ENCODE measurements around the gene LRRC18.

LRRC18 gene

DNA sequence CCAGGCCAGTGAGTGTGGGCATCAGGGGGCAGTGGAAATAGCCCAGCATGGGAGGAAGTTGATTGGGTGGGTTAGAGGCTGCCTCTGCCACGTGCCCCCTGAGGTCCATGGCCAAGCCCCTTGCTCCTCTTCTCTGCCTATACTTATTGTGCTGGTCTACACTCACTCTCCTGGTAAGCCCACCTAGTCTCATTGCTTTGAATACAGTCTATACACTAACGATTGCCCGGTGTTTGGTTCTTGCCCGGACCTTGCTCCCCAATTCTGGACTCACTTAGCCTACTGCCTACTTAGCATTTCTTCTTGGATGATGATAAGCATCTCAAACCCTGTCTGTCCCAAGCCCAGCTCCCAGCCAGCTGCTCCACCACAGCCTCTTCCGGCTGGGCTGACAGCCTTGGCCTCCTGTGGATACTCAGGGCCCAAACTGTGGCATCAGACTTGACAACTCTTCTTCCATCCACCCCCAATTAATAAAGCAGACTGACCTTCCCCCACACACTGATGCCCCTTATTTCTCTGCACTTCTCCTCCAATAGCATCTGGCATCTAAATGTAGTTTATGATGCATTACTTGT, 10.1 kb downstream of the LRRC18 start:
- Histone ChIP-seq H3K4me3 (ENCODE audit: low read length) (no peak overlapping the region), H3K36me3 (ENCODE audit: control insufficient read depth, insufficient read depth, low read length) (no peaks in the 10 kb centered on the region), H3K9ac (ENCODE audit: low read length) (no peak overlapping the region), H3K9me3 (ENCODE audit: control insufficient read depth, low read length) (no peaks in the 10 kb centered on the region), H3K27me3 (ENCODE audit: control insufficient read depth, insufficient read depth, low read length) (no peaks in the 10 kb centered on the region), H3K4me1 (ENCODE audit: control insufficient read depth, insufficient read depth, low read length) (no peaks in the 10 kb centered on the region)

DNA sequence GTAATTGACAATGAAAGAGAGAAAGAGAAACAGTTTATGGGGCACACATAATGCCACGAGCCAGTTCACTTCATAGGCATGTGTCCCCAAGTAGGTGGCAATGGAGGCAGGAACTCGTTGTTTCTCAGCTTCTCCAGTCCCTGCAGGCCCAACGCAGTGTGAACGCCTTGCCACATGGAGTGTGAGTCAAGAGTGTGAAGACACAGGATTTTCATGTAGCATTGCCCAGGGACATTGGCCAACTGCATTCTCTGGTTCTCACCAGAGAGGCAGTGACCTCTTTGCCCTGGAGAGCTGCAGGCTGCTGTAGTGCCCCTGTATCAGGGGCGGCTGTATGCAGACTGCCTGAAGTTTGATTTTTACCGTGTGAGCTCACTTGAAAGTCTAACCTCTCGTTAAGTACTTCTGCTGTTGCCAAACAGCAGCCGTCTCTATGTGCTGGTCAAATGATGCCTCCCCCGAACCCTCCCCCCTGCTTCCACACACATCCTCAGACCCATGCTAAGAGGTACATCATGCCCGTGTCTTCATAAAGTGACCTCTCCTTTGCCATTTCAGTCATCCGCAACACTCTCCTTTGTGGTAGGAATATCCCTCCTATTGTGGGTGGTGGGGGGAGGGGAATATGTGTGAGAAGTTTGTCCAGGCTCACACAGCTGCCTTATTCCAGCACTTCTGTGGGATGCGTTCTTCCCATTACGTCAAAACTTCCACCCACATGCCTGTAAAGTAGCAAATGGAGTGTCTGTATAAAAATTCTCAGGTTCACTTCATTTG, 12.7 kb downstream of the LRRC18 start:
- H3K4me1 ChIP-seq (ENCODE audit: control insufficient read depth, insufficient read depth, low read length), result no peaks in the 10 kb centered on the region
- no peak overlapping the region for H3K4me3 ChIP-seq (ENCODE audit: low read length)
- no peaks in the 10 kb centered on the region for H3K36me3 ChIP-seq (ENCODE audit: control insufficient read depth, insufficient read depth, low read length)
- H3K9ac ChIP-seq (ENCODE audit: low read length), result no peak overlapping the region
- H3K27me3 ChIP-seq (ENCODE audit: control insufficient read depth, insufficient read depth, low read length), result no peaks in the 10 kb centered on the region
- H3K9me3 ChIP-seq (ENCODE audit: control insufficient read depth, low read length), result no peaks in the 10 kb centered on the region

DNA sequence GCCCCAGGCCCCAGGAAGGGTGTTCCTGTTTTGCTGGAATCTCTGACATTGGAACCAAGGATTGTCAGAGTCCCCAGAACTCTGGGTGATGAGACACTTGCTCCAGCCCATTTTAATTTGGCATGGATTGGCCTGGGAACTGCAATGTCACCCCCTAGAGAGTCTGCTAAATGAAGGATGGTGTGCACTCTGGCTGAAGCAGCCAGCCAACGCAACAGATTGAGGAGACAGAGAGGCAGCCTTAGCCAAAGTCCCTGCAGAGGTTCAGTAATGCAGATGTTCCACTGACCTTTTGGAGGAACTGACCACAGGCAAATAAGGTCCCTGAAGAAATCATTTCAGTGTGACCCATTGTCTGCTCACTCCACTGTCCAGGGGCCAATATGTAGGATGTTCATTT, 13.4 kb downstream of the LRRC18 start:
- no peaks in the 10 kb centered on the region for H3K4me1 ChIP-seq (ENCODE audit: control insufficient read depth, insufficient read depth, low read length)
- no peaks in the 10 kb centered on the region for H3K36me3 ChIP-seq (ENCODE audit: control insufficient read depth, insufficient read depth, low read length)
- no peaks in the 10 kb centered on the region for H3K9me3 ChIP-seq (ENCODE audit: control insufficient read depth, low read length)
- H3K27me3 ChIP-seq (ENCODE audit: control insufficient read depth, insufficient read depth, low read length), result no peaks in the 10 kb centered on the region
- H3K9ac ChIP-seq (ENCODE audit: low read length), result no peak overlapping the region
- H3K4me3 ChIP-seq (ENCODE audit: low read length), result no peak overlapping the region

DNA sequence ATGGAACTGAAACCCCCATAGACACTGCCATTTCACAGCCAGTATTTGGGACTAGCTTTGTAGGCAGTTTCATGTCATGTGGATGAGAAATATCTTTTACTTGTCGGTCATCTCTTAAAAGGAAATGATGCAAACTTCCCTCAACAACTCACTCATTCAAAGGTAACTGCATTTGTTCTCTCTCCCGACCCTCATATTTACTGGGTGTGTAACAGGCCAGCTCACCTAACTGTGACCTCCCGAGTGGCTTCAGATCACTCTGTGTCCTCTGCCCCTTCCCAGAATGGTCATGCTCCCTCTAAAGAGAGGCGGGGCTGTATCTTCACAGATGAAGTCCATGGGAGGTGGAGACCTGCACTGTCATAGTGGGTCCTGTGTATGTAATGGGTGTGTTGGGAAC, 14.7 kb downstream of the LRRC18 start:
- no peaks in the 10 kb centered on the region for H3K4me1 ChIP-seq (ENCODE audit: control insufficient read depth, insufficient read depth, low read length)
- no peak overlapping the region for H3K9ac ChIP-seq (ENCODE audit: low read length)
- no peak overlapping the region for H3K4me3 ChIP-seq (ENCODE audit: low read length)
- H3K36me3 ChIP-seq (ENCODE audit: control insufficient read depth, insufficient read depth, low read length), result no peaks in the 10 kb centered on the region
- no peaks in the 10 kb centered on the region for H3K9me3 ChIP-seq (ENCODE audit: control insufficient read depth, low read length)
- no peaks in the 10 kb centered on the region for H3K27me3 ChIP-seq (ENCODE audit: control insufficient read depth, insufficient read depth, low read length)

DNA sequence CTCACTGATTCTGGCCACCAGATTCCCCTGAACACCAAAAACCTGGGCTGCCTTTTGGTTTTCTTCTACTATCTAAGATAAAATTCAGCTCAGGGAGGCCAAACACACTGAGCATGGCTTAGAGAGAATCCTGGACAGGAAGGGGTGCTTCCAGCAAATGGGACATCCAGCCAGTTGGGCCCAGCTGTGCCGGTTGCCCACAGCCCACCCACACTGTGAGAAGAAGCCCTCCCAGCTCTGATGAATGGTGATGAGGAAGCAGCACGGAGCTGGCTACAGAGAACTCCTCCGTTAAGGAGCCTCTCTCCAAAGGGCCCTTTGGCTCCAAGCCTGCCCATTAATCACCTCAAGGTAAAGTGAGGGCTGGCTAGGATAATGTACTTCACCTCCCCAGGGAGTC, 15.9 kb downstream of the LRRC18 start:
- no peaks in the 10 kb centered on the region for H3K4me1 ChIP-seq (ENCODE audit: control insufficient read depth, insufficient read depth, low read length)
- no peak overlapping the region for H3K9ac ChIP-seq (ENCODE audit: low read length)
- no peaks in the 10 kb centered on the region for H3K36me3 ChIP-seq (ENCODE audit: control insufficient read depth, insufficient read depth, low read length)
- no peak overlapping the region for H3K4me3 ChIP-seq (ENCODE audit: low read length)
- no peaks in the 10 kb centered on the region for H3K27me3 ChIP-seq (ENCODE audit: control insufficient read depth, insufficient read depth, low read length)
- H3K9me3 ChIP-seq (ENCODE audit: control insufficient read depth, low read length), result no peaks in the 10 kb centered on the region

DNA sequence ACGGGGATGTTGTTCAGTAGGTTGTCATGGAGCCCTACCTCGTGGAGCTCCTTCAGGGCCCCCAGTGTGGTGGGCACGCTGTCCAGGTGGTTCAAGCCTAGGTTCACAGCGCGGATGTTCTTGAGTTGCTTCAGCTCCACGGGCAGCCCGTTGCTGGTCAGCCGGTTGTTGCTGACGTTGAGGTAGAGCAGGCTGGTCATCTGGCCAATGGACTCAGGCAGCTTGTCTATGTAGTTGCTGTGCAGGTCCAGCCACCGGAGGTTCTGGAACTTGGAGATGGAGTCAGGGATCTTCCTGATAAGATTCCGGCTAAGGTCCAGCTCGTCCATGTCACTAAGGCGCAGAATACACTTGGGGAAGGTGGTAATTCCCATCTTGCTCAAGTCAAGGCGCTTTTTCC, 26.0 kb downstream of the LRRC18 start:
- Histone ChIP-seq H3K9me3 (ENCODE audit: control insufficient read depth, low read length) (no peaks in the 10 kb centered on the region), H3K4me1 (ENCODE audit: control insufficient read depth, insufficient read depth, low read length) (no peaks in the 10 kb centered on the region), H3K36me3 (ENCODE audit: control insufficient read depth, insufficient read depth, low read length) (no peaks in the 10 kb centered on the region), H3K9ac (ENCODE audit: low read length) (no peak overlapping the region), H3K27me3 (ENCODE audit: control insufficient read depth, insufficient read depth, low read length) (peaks cover 3% of the 10 kb centered on the region), H3K4me3 (ENCODE audit: low read length) (no peak overlapping the region)

DNA sequence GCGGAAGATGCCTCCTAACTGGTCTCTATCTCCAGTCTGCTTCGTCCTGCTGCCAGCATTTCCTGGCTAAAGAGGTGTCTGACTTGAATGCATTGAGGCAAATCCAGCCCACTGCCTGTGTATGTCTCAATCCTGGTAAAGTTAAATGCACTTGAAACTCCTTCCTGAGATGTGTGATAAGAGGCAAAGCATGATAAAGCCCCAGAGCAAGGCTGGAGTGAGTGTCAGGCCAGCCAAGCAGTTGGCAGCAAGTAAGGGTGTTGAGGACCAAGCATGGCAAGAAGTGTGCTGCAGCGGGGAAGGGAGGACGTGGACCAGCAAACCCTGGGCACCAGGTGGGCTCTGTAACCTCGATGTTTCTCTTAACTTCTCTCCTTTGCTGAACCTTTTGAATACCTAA, 29.1 kb downstream of the LRRC18 start:
- Histone ChIP-seq H3K9ac (ENCODE audit: low read length) (no peak overlapping the region), H3K4me3 (ENCODE audit: low read length) (no peak overlapping the region), H3K27me3 (ENCODE audit: control insufficient read depth, insufficient read depth, low read length) (no peaks in the 10 kb centered on the region), H3K36me3 (ENCODE audit: control insufficient read depth, insufficient read depth, low read length) (no peaks in the 10 kb centered on the region), H3K4me1 (ENCODE audit: control insufficient read depth, insufficient read depth, low read length) (no peaks in the 10 kb centered on the region), H3K9me3 (ENCODE audit: control insufficient read depth, low read length) (no peaks in the 10 kb centered on the region)

DNA sequence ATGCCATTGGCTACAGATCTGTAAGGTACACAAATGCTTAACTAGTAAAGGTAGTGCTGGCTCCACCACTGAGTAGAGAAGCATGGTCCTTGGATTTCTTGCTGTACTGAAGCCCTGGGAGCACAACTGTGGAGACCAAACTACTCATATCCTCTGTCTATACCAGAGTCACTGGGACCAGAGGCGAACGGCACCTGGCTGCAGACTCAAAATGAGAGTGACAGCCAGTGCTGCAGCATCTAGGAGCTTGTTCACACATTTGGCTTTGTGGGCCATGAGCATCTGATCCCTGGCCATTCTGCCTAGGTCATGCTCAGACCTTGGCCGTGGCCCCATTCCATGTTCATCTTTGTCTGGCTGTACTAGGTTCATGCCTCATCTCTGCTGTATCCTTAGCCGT, 31.9 kb downstream of the LRRC18 start:
- no peaks in the 10 kb centered on the region for H3K4me1 ChIP-seq (ENCODE audit: control insufficient read depth, insufficient read depth, low read length)
- H3K36me3 ChIP-seq (ENCODE audit: control insufficient read depth, insufficient read depth, low read length), result no peaks in the 10 kb centered on the region
- H3K9ac ChIP-seq (ENCODE audit: low read length), result no peak overlapping the region
- H3K9me3 ChIP-seq (ENCODE audit: control insufficient read depth, low read length), result no peaks in the 10 kb centered on the region
- no peak overlapping the region for H3K4me3 ChIP-seq (ENCODE audit: low read length)
- H3K27me3 ChIP-seq (ENCODE audit: control insufficient read depth, insufficient read depth, low read length), result no peaks in the 10 kb centered on the region

DNA sequence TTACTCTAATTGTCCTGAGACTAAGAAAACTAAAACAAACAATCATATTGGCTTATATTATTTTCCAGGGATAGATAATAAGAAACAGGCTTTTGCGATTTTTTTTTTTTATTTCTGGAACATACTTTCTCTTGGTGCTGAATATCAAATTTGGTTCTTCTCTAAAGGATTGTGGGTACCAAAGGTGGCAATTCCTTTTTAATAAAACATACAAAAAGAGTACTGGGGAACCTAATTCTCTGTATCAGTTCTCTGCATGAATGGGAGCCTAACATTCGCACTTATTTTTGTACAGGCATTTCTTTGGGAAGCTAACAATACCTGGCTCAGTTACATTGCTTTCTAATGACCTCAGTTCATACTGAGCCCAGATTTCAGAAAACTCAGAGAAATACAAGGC, 32.8 kb downstream of the LRRC18 start:
- H3K27me3 ChIP-seq (ENCODE audit: control insufficient read depth, insufficient read depth, low read length), result no peaks in the 10 kb centered on the region
- H3K4me1 ChIP-seq (ENCODE audit: control insufficient read depth, insufficient read depth, low read length), result no peaks in the 10 kb centered on the region
- H3K36me3 ChIP-seq (ENCODE audit: control insufficient read depth, insufficient read depth, low read length), result no peaks in the 10 kb centered on the region
- H3K9me3 ChIP-seq (ENCODE audit: control insufficient read depth, low read length), result no peaks in the 10 kb centered on the region
- no peak overlapping the region for H3K4me3 ChIP-seq (ENCODE audit: low read length)
- no peak overlapping the region for H3K9ac ChIP-seq (ENCODE audit: low read length)

DNA sequence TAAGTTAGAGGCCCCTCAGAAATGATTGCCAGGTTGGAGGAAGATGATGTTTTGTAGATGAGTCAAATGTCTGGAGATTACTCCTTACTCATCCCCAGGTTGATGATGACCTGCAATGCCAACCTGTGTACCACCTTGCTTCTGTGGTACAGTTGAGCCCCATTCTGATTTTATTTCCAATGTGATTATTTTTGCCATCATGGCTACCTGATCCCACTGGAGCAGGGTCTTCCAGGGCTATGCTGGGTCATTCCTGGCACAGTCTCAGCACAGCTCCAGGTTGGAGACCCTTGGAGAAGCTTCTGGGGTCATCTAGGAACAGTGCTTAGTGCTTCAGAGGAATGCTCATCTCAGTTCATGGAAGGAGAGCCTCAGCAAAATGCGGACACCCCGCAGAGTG, 34.3 kb downstream of the LRRC18 start:
- H3K9ac ChIP-seq (ENCODE audit: low read length), result no peak overlapping the region
- H3K4me3 ChIP-seq (ENCODE audit: low read length), result no peak overlapping the region
- no peaks in the 10 kb centered on the region for H3K27me3 ChIP-seq (ENCODE audit: control insufficient read depth, insufficient read depth, low read length)
- no peaks in the 10 kb centered on the region for H3K36me3 ChIP-seq (ENCODE audit: control insufficient read depth, insufficient read depth, low read length)
- H3K4me1 ChIP-seq (ENCODE audit: control insufficient read depth, insufficient read depth, low read length), result no peaks in the 10 kb centered on the region
- no peaks in the 10 kb centered on the region for H3K9me3 ChIP-seq (ENCODE audit: control insufficient read depth, low read length)

DNA sequence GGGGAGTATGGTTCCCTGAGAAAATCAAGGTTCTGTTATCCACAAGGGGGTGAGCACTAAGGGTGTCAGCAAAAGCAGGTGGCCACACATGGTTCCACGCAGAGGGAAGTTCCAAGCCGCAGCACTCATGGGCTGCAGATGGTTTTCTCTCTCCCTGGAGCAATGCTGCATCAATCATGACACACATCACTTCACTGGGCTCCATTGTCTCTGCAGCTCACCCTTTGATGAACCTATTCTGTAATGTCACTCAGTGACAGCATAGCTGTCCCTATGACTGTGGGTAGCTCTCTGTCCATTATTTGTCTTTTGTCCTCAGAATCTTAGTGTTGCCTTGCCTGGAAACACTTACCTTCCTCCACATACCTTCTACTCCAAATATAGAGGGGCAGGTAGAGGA, 34.8 kb downstream of the LRRC18 start:
- H3K9me3 ChIP-seq (ENCODE audit: control insufficient read depth, low read length), result no peaks in the 10 kb centered on the region
- no peaks in the 10 kb centered on the region for H3K27me3 ChIP-seq (ENCODE audit: control insufficient read depth, insufficient read depth, low read length)
- no peak overlapping the region for H3K4me3 ChIP-seq (ENCODE audit: low read length)
- no peaks in the 10 kb centered on the region for H3K36me3 ChIP-seq (ENCODE audit: control insufficient read depth, insufficient read depth, low read length)
- H3K4me1 ChIP-seq (ENCODE audit: control insufficient read depth, insufficient read depth, low read length), result no peaks in the 10 kb centered on the region
- H3K9ac ChIP-seq (ENCODE audit: low read length), result no peak overlapping the region

DNA sequence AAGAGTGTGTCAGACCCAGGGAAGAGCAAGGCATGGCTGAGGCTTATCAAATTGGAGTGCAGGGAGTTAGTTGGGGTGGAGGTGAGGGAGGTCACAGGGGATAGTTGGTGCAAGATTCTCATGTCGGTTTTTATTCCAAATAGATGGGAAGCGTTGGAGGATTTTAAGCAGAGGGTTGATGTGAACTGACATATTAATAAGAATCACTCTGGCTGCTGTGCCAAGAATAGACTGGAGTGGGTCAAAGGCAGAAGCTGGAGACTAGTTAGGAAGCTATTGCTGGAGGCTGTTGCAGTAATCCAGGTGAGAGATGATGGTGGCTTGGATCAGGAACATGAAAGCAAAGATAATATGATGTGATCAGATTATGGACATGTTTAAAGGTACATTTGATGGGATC, 36.5 kb downstream of the LRRC18 start:
- no peaks in the 10 kb centered on the region for H3K36me3 ChIP-seq (ENCODE audit: control insufficient read depth, insufficient read depth, low read length)

DNA sequence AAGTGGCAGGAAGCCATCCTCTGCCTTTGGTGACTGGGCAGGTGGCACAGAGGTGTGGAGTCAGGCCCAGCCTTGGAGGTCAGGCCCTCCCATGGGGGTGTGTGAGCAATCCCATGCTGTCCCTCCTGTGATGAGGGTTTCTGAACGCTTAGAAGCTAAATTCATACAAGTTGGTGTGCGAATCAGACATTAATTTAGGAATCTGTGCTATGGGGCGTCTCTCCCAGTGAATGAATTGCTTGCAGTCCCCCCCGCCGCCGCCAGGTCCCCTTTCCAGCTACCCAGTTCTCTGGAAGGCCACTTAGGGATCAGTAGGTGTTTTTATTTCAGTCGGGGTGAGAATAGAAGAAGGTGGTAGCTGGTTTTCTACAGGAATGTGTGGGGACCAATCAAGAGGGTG, 37.5 kb downstream of the LRRC18 start:
- Histone ChIP-seq H3K9me3 (ENCODE audit: control insufficient read depth, low read length) (no peaks in the 10 kb centered on the region), H3K9ac (ENCODE audit: low read length) (no peak overlapping the region), H3K27me3 (ENCODE audit: control insufficient read depth, insufficient read depth, low read length) (no peaks in the 10 kb centered on the region), H3K4me3 (ENCODE audit: low read length) (no peak overlapping the region), H3K4me1 (ENCODE audit: control insufficient read depth, insufficient read depth, low read length) (no peaks in the 10 kb centered on the region), H3K36me3 (ENCODE audit: control insufficient read depth, insufficient read depth, low read length) (no peaks in the 10 kb centered on the region)

More for the DNA sequence above, 36.5 kb downstream of the LRRC18 start:
- no peak overlapping the region for H3K9ac ChIP-seq (ENCODE audit: low read length)
- no peaks in the 10 kb centered on the region for H3K4me1 ChIP-seq (ENCODE audit: control insufficient read depth, insufficient read depth, low read length)
- no peaks in the 10 kb centered on the region for H3K9me3 ChIP-seq (ENCODE audit: control insufficient read depth, low read length)
- no peaks in the 10 kb centered on the region for H3K27me3 ChIP-seq (ENCODE audit: control insufficient read depth, insufficient read depth, low read length)
- H3K4me3 ChIP-seq (ENCODE audit: low read length), result no peak overlapping the region

Data from mucosa of stomach (tissue), 1 donor.